HAP-1 (cell line): ENCODE data around the gene ACP5.
"Not testable (repeated sequence)": the region's sequence is repeated elsewhere in the genome, so short reads cannot be mapped to it uniquely, and the experiment has no call there.

ENCODE experiments used
- DNase-seq, 2 experiments: peaks; one replicate each; pipeline ENCODE4 v3.0.0-alpha.2; 2016 to 2020; ENCODE audit warnings: low spot score in 2 of 2
- H3K27me3 ChIP-seq: fragments of 250-450 bp; sonication (Bioruptor Pico); 2 replicates; pipeline ENCODE4 v1.5.1; 2020; ENCODE audit warnings: low read depth, mild to moderate bottlenecking, moderate library complexity
- H3K36me3 ChIP-seq: fragments of 250-450 bp; sonication (Bioruptor Pico); replicated peaks from 2 replicates; pipeline ENCODE4 v1.5.1; 2020; ENCODE audit warnings: mild to moderate bottlenecking
- H3K4me1 ChIP-seq: fragments of 250-450 bp; sonication (Bioruptor Pico); 2 replicates; pipeline ENCODE4 v1.5.1; 2020; ENCODE audit warnings: mild to moderate bottlenecking
- H3K4me3 ChIP-seq: fragments of 250-450 bp; sonication (Bioruptor Pico); 2 replicates; pipeline ENCODE4 v1.5.1; 2020; ENCODE audit warnings: mild to moderate bottlenecking, moderate library complexity
- H3K9me3 ChIP-seq: fragments of 250-450 bp; sonication (Bioruptor Pico); 2 replicates; pipeline ENCODE4 v1.5.1; 2020; ENCODE audit warnings: mild to moderate bottlenecking, moderate library complexity
- in situ Hi-C: fragments of 300-500 bp; cut with MboI; formaldehyde crosslinking; loops from 3 replicates; pipeline ENCODE4 v1.14.3; 2020; ENCODE audit warnings: low sequenced_read_pairs, inconsistent platforms, mixed read lengths

The ACP5 gene

GRCh38 chr19:11570039-11570462 is 7.4 kb downstream of the ACP5 start:
- H3K9me3 ChIP-seq: no peaks in the 10 kb centered on the region
- no peak for DNase-seq
- no peaks in the 10 kb centered on the region for H3K4me1 ChIP-seq
- no peak overlapping the region for H3K4me3 ChIP-seq
- H3K27me3 ChIP-seq: no peaks in the 10 kb centered on the region
- no peaks in the 10 kb centered on the region for H3K36me3 ChIP-seq
- in situ Hi-C loops: no loop called here

DNA sequence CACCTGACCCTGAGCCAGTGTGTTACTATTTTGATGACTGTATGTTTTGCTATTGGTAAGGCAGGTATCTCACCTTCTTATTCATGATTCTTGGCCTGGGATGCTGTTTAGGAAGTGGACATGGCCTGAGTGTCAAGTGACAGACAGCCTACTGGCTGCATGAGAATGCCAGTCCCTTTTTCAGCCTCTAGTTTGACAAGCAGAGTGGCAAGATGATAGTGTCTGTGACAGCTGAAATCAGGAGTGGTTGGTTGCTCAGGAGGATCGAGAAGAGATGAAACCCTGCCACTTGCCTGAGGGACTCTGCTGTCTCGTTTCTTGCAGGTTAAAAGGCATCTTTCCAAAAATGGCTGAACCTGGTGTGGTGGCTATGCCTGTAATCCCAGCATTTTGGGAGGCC is 11.3 kb downstream of the ACP5 start:
- no peaks in the 10 kb centered on the region for H3K27me3 ChIP-seq
- H3K4me3 ChIP-seq: no peak overlapping the region
- in situ Hi-C loops: no loop called here
- H3K4me1 ChIP-seq: no peaks in the 10 kb centered on the region
- H3K9me3 ChIP-seq: no peaks in the 10 kb centered on the region
- H3K36me3 ChIP-seq: no peaks in the 10 kb centered on the region
- DNase-seq: no peak

DNA sequence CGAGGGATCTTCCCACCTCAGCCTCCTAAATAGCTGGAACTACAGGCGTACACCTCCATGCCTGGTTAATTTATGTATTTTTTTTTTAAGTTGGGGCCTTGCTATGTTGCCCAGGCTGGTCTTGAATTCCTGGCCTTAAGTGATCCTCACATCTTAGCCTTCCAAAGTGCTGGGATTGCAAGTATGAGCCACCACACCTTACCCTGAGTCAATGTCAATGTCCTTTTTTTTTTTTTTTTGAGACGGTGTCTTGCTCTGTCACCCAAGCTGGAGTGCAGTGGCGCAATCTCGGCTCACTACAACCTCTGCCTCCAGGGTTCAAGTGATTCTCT is 11.8 kb downstream of the ACP5 start:
- not testable (repeated sequence) for H3K4me1 ChIP-seq, DNase-seq, H3K36me3 ChIP-seq

DNA sequence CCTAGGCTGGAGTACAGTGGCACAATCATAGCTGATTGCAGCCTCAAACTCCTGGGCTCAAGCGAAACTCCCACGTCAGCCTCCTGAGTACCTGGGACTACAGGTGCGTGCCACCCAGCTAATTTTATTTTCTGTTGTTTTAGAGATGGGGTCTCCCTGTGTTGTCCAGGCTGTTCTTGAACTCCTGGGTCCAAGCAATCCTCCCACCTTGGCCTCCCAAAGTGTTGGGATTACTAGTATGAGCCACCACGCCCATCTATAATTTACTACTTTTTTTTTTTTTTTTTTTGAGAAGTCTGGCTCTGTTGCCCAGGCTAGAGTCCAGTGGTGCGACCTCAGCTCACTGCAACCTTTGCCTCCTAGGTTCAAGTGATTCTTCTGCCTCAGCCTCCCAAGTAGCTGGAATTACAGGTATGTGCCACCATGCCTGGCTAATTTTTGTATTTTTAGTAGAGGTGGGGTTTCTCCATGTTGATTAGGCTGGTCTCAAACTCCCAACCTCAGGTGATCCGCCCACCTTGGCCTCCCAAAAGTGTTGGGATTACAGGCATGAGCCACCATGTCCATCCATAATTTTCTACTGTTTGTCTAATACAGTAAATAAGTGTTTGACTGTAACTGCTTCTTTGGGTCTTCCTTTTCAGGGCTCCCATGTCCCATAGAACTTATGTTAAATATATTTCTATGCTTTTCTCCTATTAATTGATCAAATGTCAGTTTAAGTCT is 13.2 kb downstream of the ACP5 start:
- H3K4me3 ChIP-seq, H3K4me1 ChIP-seq, H3K9me3 ChIP-seq, in situ Hi-C loops, H3K36me3 ChIP-seq, H3K27me3 ChIP-seq, DNase-seq: not testable (repeated sequence)

More for the DNA sequence above, 11.8 kb downstream of the ACP5 start:
- H3K4me3 ChIP-seq, in situ Hi-C loops, H3K27me3 ChIP-seq, H3K9me3 ChIP-seq: not testable (repeated sequence)

- H3K27me3 ChIP-seq: no peaks in the 10 kb centered on the region
- in situ Hi-C loops: no loop called here
- no peaks in the 10 kb centered on the region for H3K36me3 ChIP-seq
- peaks cover 5% of the 10 kb centered on the region for H3K4me1 ChIP-seq
- H3K4me3 ChIP-seq: no peak overlapping the region
- DNase-seq: no peak
- H3K9me3 ChIP-seq: no peaks in the 10 kb centered on the region
Measured at GRCh38 chr19:11563532-11563931, 13.9 kb downstream of the ACP5 start.

DNA sequence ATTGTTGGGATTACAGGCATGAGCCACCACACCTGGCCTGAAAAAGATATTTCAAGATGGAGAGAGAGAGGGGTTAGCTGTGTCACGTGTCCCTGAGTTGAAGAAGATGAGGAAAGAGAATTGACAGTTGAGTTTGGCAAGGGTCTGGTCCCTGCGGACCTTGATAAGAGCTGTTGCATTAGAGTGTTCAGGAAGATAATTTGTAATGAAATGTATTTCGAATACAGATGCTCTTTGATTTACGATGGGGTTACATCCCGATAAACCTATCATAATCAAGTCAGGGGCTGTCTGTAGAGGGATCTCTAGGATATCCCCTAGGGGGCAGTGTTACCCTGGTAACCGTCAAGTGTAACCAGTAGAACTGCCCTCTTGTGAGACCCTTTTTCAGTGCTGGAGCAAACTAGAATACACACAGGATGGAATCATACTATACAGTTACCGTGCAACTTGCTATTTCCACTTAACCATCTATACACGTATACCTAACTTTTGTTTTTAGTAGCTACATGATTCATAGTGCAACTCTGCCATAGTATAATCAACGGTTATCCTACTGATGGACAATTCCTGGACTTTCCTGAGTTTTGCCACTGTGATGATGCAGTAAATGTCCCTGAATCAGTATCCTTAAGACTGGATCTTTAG is 16.9 kb downstream of the ACP5 start:
- DNase-seq: peak; percentile 65 to 86
- Histone ChIP-seq H3K27me3 (no peaks in the 10 kb centered on the region), H3K4me1 (peaks cover 12% of the 10 kb centered on the region), H3K9me3 (no peaks in the 10 kb centered on the region), H3K36me3 (0 out of 2 replicates have a peak, but pooled peaks cover 2% of the 10 kb centered on the region), H3K4me3 (peak overlapping the region; percentile 73)
- in situ Hi-C loops: no loop called here

- Histone ChIP-seq H3K27me3 (no peaks in the 10 kb centered on the region), H3K4me3 (peak within 1 kb of the TSS; percentile 73), H3K9me3 (no peaks in the 10 kb centered on the region), H3K4me1 (peaks cover 12% of the 10 kb centered on the region), H3K36me3 (peaks cover 4% of the 10 kb centered on the region; the same call in 1 of the 2 replicates)
- peak; percentile 95 to 99 for DNase-seq
- in situ Hi-C loops: no loop called here
Measured at GRCh38 chr19:11558881-11559828, 18.3 kb downstream of the ACP5 start, which contains the start of gene ELOF1. Gene ELOF1 (minus strand): TSS chr19:11559230. CDS start chr19:11554347, 4,883 bp downstream.

DNA sequence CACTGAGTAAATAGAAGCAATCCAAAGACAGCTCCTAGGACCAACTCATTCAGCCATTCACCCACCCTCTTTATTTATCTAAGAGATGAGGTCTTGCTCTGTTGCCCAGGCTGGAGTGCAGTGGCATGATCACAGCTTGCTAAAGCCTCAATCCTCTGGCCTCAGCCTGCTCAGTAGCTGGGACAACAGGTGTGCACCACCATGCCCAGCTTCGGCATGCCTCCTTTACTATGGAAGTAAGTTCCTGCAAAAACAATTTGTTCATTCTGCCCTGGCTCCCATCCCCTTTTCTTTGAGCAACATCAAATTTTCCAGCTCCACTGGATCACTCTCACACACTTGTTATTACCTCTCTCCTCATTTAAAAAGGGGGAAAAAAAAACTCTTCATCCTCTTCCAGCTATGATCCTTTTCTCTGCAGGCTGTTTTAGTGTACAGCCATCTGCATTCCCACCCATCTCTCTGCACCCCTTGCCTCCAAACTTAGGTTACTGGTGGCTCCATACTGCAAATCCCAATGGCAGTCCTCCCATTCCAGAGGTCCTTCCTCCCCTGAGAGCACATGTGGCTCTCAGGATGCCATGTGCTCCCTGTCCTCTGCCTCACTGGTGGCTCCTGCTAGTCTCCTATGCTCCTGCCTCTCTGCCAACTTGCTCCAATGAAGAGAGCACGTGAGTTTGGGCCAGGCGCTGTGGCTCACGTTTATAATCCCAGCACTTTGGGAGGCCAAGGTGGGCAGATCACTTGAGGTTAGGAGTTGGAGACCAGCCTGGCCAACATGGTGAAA is 20.6 kb downstream of the ACP5 start:
- Histone ChIP-seq H3K9me3 (no peaks in the 10 kb centered on the region), H3K4me3 (no peak overlapping the region), H3K4me1 (peaks cover 12% of the 10 kb centered on the region), H3K27me3 (no peaks in the 10 kb centered on the region), H3K36me3 (peaks cover 7% of the 10 kb centered on the region)
- no peak for DNase-seq
- in situ Hi-C loops: no loop called here

DNA sequence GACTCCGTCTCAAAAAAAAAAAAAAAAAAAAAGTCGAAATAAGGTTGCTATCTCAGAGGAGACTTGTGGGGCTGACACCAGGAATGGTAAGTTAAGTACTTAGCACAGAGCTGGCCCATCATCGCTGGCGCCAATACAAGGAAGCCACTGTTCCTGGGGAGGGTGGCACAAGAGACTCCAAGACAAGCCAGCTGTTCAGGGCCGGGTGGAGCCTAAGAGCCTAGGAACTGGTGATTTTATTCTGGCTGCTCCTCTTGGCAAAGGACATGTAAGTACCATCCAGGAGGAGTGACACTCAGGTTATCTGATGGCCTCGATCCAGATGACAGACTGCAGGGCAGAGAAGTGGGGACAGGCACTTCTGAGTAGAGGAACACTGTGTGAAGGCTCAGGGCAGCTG is 22.2 kb downstream of the ACP5 start:
- in situ Hi-C loops: no loop called here
- peaks cover 7% of the 10 kb centered on the region for H3K36me3 ChIP-seq
- no peaks in the 10 kb centered on the region for H3K27me3 ChIP-seq
- no peak overlapping the region for H3K4me3 ChIP-seq
- peaks cover 10% of the 10 kb centered on the region for H3K4me1 ChIP-seq
- no peaks in the 10 kb centered on the region for H3K9me3 ChIP-seq
- no peak for DNase-seq

DNA sequence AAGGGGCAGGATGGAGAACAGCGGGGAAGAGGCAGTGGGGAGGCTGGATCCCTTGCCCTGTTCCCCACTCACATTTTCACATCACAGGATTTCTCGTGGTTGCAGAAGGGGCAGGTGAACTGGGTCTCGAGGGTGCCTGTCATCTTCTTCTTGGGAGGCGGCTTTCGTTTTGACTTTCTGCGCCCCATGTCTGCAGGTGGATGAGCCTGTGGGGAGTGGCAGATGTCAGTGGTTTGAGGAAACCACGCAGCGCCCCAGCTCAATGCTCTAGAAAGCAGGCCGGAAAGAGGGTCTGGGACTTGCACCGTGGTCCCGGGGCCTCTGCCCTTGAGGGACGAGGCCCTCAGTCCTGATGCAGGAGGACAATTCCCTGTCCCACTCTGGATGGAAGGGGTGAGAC is 23.3 kb downstream of the ACP5 start:
- H3K27me3 ChIP-seq: no peaks in the 10 kb centered on the region
- in situ Hi-C loops: no loop called here
- H3K36me3 ChIP-seq: peaks cover 7% of the 10 kb centered on the region
- no peak overlapping the region for H3K4me3 ChIP-seq
- DNase-seq: no peak
- peaks cover 7% of the 10 kb centered on the region; the same call in 1 of the 2 replicates for H3K4me1 ChIP-seq
- H3K9me3 ChIP-seq: no peaks in the 10 kb centered on the region

GRCh38 chr19:11552666-11553372 is 24.6 kb downstream of the ACP5 start:
- H3K4me3 ChIP-seq: no peak overlapping the region
- peaks cover 7% of the 10 kb centered on the region for H3K36me3 ChIP-seq
- peaks cover 2% of the 10 kb centered on the region; the same call in 1 of the 2 replicates for H3K4me1 ChIP-seq
- H3K9me3 ChIP-seq: no peaks in the 10 kb centered on the region
- in situ Hi-C loops: no loop called here
- H3K27me3 ChIP-seq: no peaks in the 10 kb centered on the region
- no peak for DNase-seq

DNA sequence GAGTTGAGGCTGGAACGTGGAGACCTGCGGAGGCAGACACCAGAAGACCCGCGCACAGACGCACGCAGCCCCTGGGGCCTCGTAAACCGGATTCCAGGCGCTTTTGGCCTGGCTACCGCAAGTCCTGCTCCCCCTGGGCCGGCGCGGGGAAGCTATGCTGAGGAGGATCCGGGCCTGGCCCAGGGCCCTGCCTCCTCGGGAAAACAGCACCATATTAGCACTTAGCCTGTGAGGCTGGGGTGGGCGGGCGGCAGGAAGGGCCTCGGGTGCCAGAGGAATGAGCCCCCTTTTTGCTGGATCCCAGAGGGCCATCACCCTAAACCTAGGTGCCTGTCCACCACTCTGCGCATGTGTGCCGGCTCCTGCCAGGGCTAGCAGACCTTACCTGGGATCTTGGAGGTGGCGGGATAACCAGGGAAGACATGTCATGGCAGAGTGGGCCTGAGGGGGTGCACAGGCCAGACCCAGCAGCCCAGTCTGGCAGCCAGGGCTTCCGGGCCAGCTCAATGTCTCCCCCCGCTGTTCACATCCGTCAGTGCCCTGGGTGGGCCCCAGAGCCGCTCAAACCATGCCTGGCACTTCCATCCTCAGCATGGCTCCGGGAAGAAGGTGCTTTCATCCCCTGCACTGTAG is 25.7 kb downstream of the ACP5 start:
- H3K9me3 ChIP-seq: no peaks in the 10 kb centered on the region
- H3K36me3 ChIP-seq: peaks cover 7% of the 10 kb centered on the region
- no peaks in the 10 kb centered on the region for H3K4me1 ChIP-seq
- peak in 1 of 2 experiments; percentile 52 for DNase-seq
- no peaks in the 10 kb centered on the region for H3K27me3 ChIP-seq
- no peak overlapping the region for H3K4me3 ChIP-seq
- in situ Hi-C loops: no loop called here
